HepG2 (cell line): Measurements from ENCODE around the gene TFCP2L1. TPM values are rescaled to one million over a fixed set of nuclear protein-coding genes. Genes with fewer than 3 reads are reported as not detected.
A peak's percentile ranks its signal among the peaks of the same experiment; 100 is the strongest.

Source experiments
- ATAC-seq: fragments of 200-7000 bp; cut with Tn5 transposase; 3 replicates; pipeline ENCODE4 v1.9.1; 2020; ENCODE audit warnings: mild to moderate bottlenecking, moderate library complexity
- Bru-seq: library from RNA; stranded (reverse); fragments of 400-500 nt; gene quantifications from one replicate; lab custom pipeline; 2021; lab: Mats Ljungman, UMichigan
- BruChase-seq, 2 experiments: library from RNA; stranded (reverse); fragments of 400-500 nt; gene quantifications; one replicate each; lab custom pipeline; 2021; lab: Mats Ljungman, UMichigan
- BruUV-seq: library from RNA; stranded (reverse); fragments of 400-500 nt; replicated peaks from 2 replicates; lab custom pipeline; 2021; lab: Mats Ljungman, UMichigan
- CTCF ChIA-PET: fragments of 300-600 bp; formaldehyde crosslinking; extraction: SDS; loops from one replicate; lab custom pipeline; 2021; ENCODE audit warnings: low total read pairs, inconsistent platforms, low intra/inter-chr PET ratio; lab: Yijun Ruan, JAX
- POLR2A ChIA-PET: fragments of 350-600 bp; sonication (Branson Sonifier 250); formaldehyde crosslinking; loops from one replicate; lab custom pipeline; 2020; ENCODE audit warnings: antibody characterized with exemption, inconsistent platforms; lab: Yijun Ruan, JAX
- DNase-seq: peaks from one replicate; pipeline ENCODE4 v3.0.0-alpha.2; 2015; ENCODE audit warnings: low spot score
- FAIRE-seq: peaks from 3 replicates; lab custom pipeline; 2011; peaks lifted over from hg19 to GRCh38; lab: Jason Lieb, UNC
- H2AFZ ChIP-seq: one replicate; pipeline ENCODE4 v1.6.1; 2011; ENCODE audit warnings: low read length, inconsistent platforms
- H3K27ac ChIP-seq: fragments of 300-600 bp; 3 replicates; pipeline ENCODE4 v1.8.0; 2011; ENCODE audit warnings: mixed run types, mild to moderate bottlenecking, mixed read lengths, low read length, inconsistent platforms; ENCODE audit not compliant: insufficient read depth; ENCODE audit errors: extremely low read length
- H3K27me3 ChIP-seq, 2 experiments: fragments of 200-600 bp in 1 of 2; 2 replicates in 1 of 2; 3 replicates in 1 of 2; pipeline versions ENCODE4 v1.6.0 to v1.8.0; 2011; ENCODE audit warnings: low read length in 2 of 2, mild to moderate bottlenecking in 2 of 2, moderate library complexity in 2 of 2, inconsistent platforms in 1 of 2; ENCODE audit not compliant: insufficient read depth in 2 of 2, control insufficient read depth in 1 of 2
- H3K36me3 ChIP-seq, 2 experiments: fragments of 200-600 bp in 1 of 2; replicated peaks in 1 of 2; 2 replicates in 1 of 2; 3 replicates in 1 of 2; pipeline versions ENCODE4 v1.5.1 to v1.8.0; 2011; ENCODE audit warnings: low read length in 2 of 2, inconsistent platforms in 1 of 2; ENCODE audit not compliant: insufficient read depth in 2 of 2, control insufficient read depth in 1 of 2
- H3K4me1 ChIP-seq: 2 replicates; pipeline ENCODE4 v1.5.1; 2012; ENCODE audit warnings: low read length, inconsistent platforms; ENCODE audit not compliant: insufficient read depth
- H3K4me2 ChIP-seq: 2 replicates; pipeline ENCODE4 v1.6.0; 2011; ENCODE audit warnings: low read depth, low read length, inconsistent platforms
- H3K4me3 ChIP-seq, 3 experiments: fragments of 200-600 bp in 1 of 3; sonication (generic), shearing (Covaris generic) in 1 of 3; replicated peaks in 1 of 3; 2 replicates each; pipeline ENCODE4 v1.5.1; 2011 to 2016; ENCODE audit warnings: low read length in 3 of 3, inconsistent platforms in 2 of 3, low read depth in 2 of 3, mild to moderate bottlenecking in 2 of 3, control low read depth in 1 of 3, mixed read lengths in 1 of 3; ENCODE audit not compliant: insufficient read depth in 1 of 3
- H3K79me2 ChIP-seq: one replicate; pipeline ENCODE4 v1.6.1; 2011; ENCODE audit warnings: low read length, inconsistent platforms; ENCODE audit not compliant: insufficient read depth
- H3K9ac ChIP-seq: 2 replicates; pipeline ENCODE4 v1.6.0; 2011; ENCODE audit warnings: mild to moderate bottlenecking, low read depth, low read length, inconsistent platforms; ENCODE audit not compliant: insufficient read depth
- H3K9me3 ChIP-seq: 2 replicates; pipeline ENCODE4 v1.5.1; 2012; ENCODE audit warnings: mild to moderate bottlenecking, low read length
- H4K20me1 ChIP-seq: 2 replicates; pipeline ENCODE4 v1.6.0; 2011; ENCODE audit warnings: inconsistent platforms, mild to moderate bottlenecking, low read length, moderate library complexity; ENCODE audit not compliant: insufficient read depth
- ARNT2 ChIP-seq: sonication (generic); formaldehyde crosslinking; IDR thresholded peaks from 2 replicates; pipeline ENCODE4 v1.8.0; 2022; ENCODE audit warnings: mild to moderate bottlenecking, low read depth, missing genetic modification reagents, moderate library complexity
- BCL6 ChIP-seq: IDR thresholded peaks from 2 replicates; pipeline ENCODE4 v1.6.1; 2016; ENCODE audit warnings: missing genetic modification reagents, missing compliant biosample characterization
- CBX2 ChIP-seq, 2 experiments: fragments of 200-600 bp in 1 of 2; sonication (generic); formaldehyde crosslinking in 1 of 2; IDR thresholded peaks; 2 replicates each; pipeline versions ENCODE4 v1.7.0 to v1.8.1; 2018 to 2022; ENCODE audit warnings: low read depth in 2 of 2, low read length in 1 of 2, mild to moderate bottlenecking in 1 of 2, missing genetic modification reagents in 1 of 2
- ELF3 ChIP-seq: IDR thresholded peaks from 2 replicates; pipeline ENCODE4 v1.6.1; 2016; ENCODE audit warnings: missing genetic modification reagents, missing compliant biosample characterization
- EZH2 ChIP-seq: conservative IDR thresholded peaks from 2 replicates; pipeline ENCODE4 v1.6.1; 2012; ENCODE audit warnings: mild to moderate bottlenecking, low read depth, low read length, moderate library complexity
- KDM1A ChIP-seq: IDR thresholded peaks from 2 replicates; pipeline ENCODE4 v1.6.1; 2016; ENCODE audit warnings: missing compliant biosample characterization
- MTF1 ChIP-seq: sonication (generic); formaldehyde crosslinking; IDR thresholded peaks from 2 replicates; pipeline ENCODE4 v1.5.0; 2020; ENCODE audit warnings: missing genetic modification reagents
- NBN ChIP-seq: fragments of 450-650 bp; conservative IDR thresholded peaks from 2 replicates; pipeline ENCODE4 v1.6.1; 2017
- NFE2 ChIP-seq: sonication (generic); formaldehyde crosslinking; IDR thresholded peaks from 2 replicates; pipeline ENCODE4 v1.4.0; 2020; ENCODE audit warnings: missing genetic modification reagents
- POLR2G ChIP-seq: fragments of 200-400 bp; formaldehyde crosslinking; IDR thresholded peaks from 2 replicates; pipeline ENCODE4 v1.6.1; 2018; ENCODE audit warnings: mild to moderate bottlenecking, low read depth, low read length, moderate library complexity
- SALL2 ChIP-seq: sonication (generic); formaldehyde crosslinking; IDR thresholded peaks from 2 replicates; pipeline ENCODE4 v1.8.1; 2023; ENCODE audit warnings: mild to moderate bottlenecking, missing genetic modification reagents, inconsistent platforms
- TAF15 ChIP-seq: fragments of 200-400 bp; formaldehyde crosslinking; IDR thresholded peaks from one replicate; pipeline ENCODE4 v1.6.1; 2018; ENCODE audit warnings: mild to moderate bottlenecking, low read depth, low read length; ENCODE audit not compliant: poor library complexity, severe bottlenecking
- TBL1XR1 ChIP-seq: fragments of 150-350 bp; IDR thresholded peaks from 2 replicates; pipeline ENCODE4 v1.6.1; 2014; ENCODE audit warnings: borderline replicate concordance, low read length; ENCODE audit not compliant: partially characterized antibody
- ZNF430 ChIP-seq: sonication (generic); formaldehyde crosslinking; IDR thresholded peaks from 2 replicates; pipeline ENCODE4 v1.9.0; 2021; ENCODE audit warnings: mild to moderate bottlenecking, missing genetic modification reagents
- ZNF557 ChIP-seq: sonication (generic); formaldehyde crosslinking; IDR thresholded peaks from 2 replicates; pipeline ENCODE4 v1.4.0; 2020; ENCODE audit warnings: missing genetic modification reagents
- ZNF660 ChIP-seq: sonication (generic); formaldehyde crosslinking; IDR thresholded peaks from 2 replicates; pipeline ENCODE4 v1.5.1; 2020; ENCODE audit warnings: mild to moderate bottlenecking, low read depth, missing genetic modification reagents, borderline replicate concordance
- ZNF777 ChIP-seq: sonication (generic); formaldehyde crosslinking; IDR thresholded peaks from 2 replicates; pipeline ENCODE4 v1.4.0; 2020; ENCODE audit warnings: missing genetic modification reagents
- WGBS: methylation state at CpG from one replicate; pipeline ENCODE4 v1.1.6; 2017; ENCODE audit warnings: low lambda C conversion rate; 5-methylcytosine and 5-hydroxymethylcytosine counted together
- in situ Hi-C: cut with HindIII; loops from 2 replicates; pipeline ENCODE4 v1.10.0; 2017; ENCODE audit warnings: low pct_unique_long_range_greater_than_20kb; ENCODE audit not compliant: extremely low pct_ligation_motif_present
- intact Hi-C: fragments of 100-400 bp; cut with micrococcal nuclease; formaldehyde crosslinking; loops from one replicate; pipeline ENCODE4 v1.10.0; 2022; ENCODE audit not compliant: unreplicated experiment
- long read RNA-seq, 2 experiments: library from RNA in 1 of 2; library from polyadenylated mRNA in 1 of 2; stranded (forward) in 1 of 2; unstranded in 1 of 2; transcript quantifications; one replicate each; pipeline ENCODE4 v2.0.0, GENCODE V29; 2019 to 2022
- polyA minus RNA-seq, 3 experiments: library from RNA; depleted of rRNA, polyadenylated mRNA; stranded (reverse); fragments of >200 nt; gene quantifications; 2 replicates each; pipeline ENCODE4 v1.2.3, GENCODE V29; 2011; ENCODE audit warnings: low replicate concordance in 1 of 3
- polyA plus RNA-seq, 8 experiments: library from polyadenylated mRNA; depleted of rRNA in 3 of 8; stranded (reverse) in 7 of 8; unstranded in 1 of 8; fragments of >200 nt; fragmentation: Illumina TruSeq in 4 of 8; extraction: Trizol in 4 of 8; gene quantifications; 2 replicates each; pipeline versions ENCODE4 v1.2.1 to v1.2.3, GENCODE V29; 2011 to 2016; ENCODE audit warnings: low read depth in 4 of 8, missing spikeins in 1 of 8, mixed read lengths in 1 of 8; ENCODE audit not compliant: insufficient read depth in 1 of 8
- total RNA-seq, 5 experiments: library from RNA; depleted of rRNA; stranded (reverse); fragments of >200 nt; fragmentation: Illumina TruSeq; extraction: Trizol; gene quantifications; 2 replicates each; pipeline ENCODE4 v1.2.3, GENCODE V29; 2016; ENCODE audit warnings: low read depth in 1 of 5
- TF ChIP-seq, protein P1 (sequence below): sonication (generic); formaldehyde crosslinking; IDR thresholded peaks from 2 replicates; pipeline ENCODE4 v1.5.0; 2020; ENCODE audit warnings: mild to moderate bottlenecking, missing genetic modification reagents

TFCP2L1 gene
- not detected in 2 replicates for total RNA-seq (2016; rRNA removed; fragmentation: Illumina TruSeq; extraction: Trizol)
- total RNA-seq (2016; cell fraction: cytosol; rRNA removed; fragmentation: Illumina TruSeq; extraction: Trizol; ENCODE audit: low read depth): not detected in 2 replicates
- not detected in 2 replicates for total RNA-seq (2016; cell fraction: insoluble cytoplasmic fraction; rRNA removed; fragmentation: Illumina TruSeq; extraction: Trizol)
- total RNA-seq (2016; cell fraction: membrane; rRNA removed; fragmentation: Illumina TruSeq; extraction: Trizol): not detected in 2 replicates
- not detected in 2 replicates for total RNA-seq (2016; cell fraction: nucleus; rRNA removed; fragmentation: Illumina TruSeq; extraction: Trizol)
- polyA plus RNA-seq (2011; rRNA removed): under 0.01 and 0.01 TPM in 2 replicates
- polyA plus RNA-seq (2011; cell fraction: cytosol; rRNA removed): under 0.01 TPM in 2 replicates
- polyA plus RNA-seq (2011; cell fraction: nucleus; rRNA removed): 0.02 TPM in 2 replicates
- not detected in 2 replicates for polyA plus RNA-seq (2012)
- not detected in 2 replicates for polyA plus RNA-seq (2016; cell fraction: cytosol; fragmentation: Illumina TruSeq; extraction: Trizol; ENCODE audit: low read depth)
- not detected in 2 replicates for polyA plus RNA-seq (2016; cell fraction: insoluble cytoplasmic fraction; fragmentation: Illumina TruSeq; extraction: Trizol; ENCODE audit: low read depth)
- not detected in 2 replicates for polyA plus RNA-seq (2016; cell fraction: membrane; fragmentation: Illumina TruSeq; extraction: Trizol; ENCODE audit: low read depth)
- not detected in 2 replicates for polyA plus RNA-seq (2016; cell fraction: nucleus; fragmentation: Illumina TruSeq; extraction: Trizol; ENCODE audit: insufficient read depth, low read depth)
- 0.49 TPM in 1 of 2 replicates, not detected in the other for polyA minus RNA-seq (2011; rRNA and poly(A)+ RNA removed; ENCODE audit: low replicate concordance)
- not detected in 2 replicates for polyA minus RNA-seq (2011; cell fraction: cytosol; rRNA and poly(A)+ RNA removed)
- not detected in 2 replicates for polyA minus RNA-seq (2011; cell fraction: nucleus; rRNA and poly(A)+ RNA removed)
- Bru-seq, nascent RNA: percentile 3 among the genes with signal in this experiment
- BruChase-seq, experiment 1, labeled RNA remaining after a 6-hour chase: percentile 9 among the genes with signal in this experiment
- percentile 5 among the genes with signal in this experiment for BruChase-seq, experiment 2, labeled RNA remaining after a 2-hour chase
- long read RNA-seq, experiment 1: 0 reads
- long read RNA-seq, experiment 2: 0 reads

GRCh38 chr2:121284463-121285449, at the start of gene TFCP2L1:
TSS of gene TFCP2L1 (minus strand) at chr2:121285202. CDS start at chr2:121285109, 93 bp downstream.
- in situ Hi-C loops: no loop called here
- peak; percentile 39 for ATAC-seq
- intact Hi-C loops: no loop called here
- H3K4me1 ChIP-seq: peaks cover 34% of the 10 kb centered on the region
- H3K79me2 ChIP-seq: no peaks in the 10 kb centered on the region
- H3K4me2 ChIP-seq: peak within 1 kb of the TSS; percentile 50
- no peaks in the 10 kb centered on the region for H3K9me3 ChIP-seq
- DNase-seq: no peak
- no TSS peak for BruUV-seq
- H3K4me3 ChIP-seq: peak within 1 kb of the TSS in 1 of 3 experiments; percentile 55; a peak in 1 of 6 replicates
- FAIRE-seq: no peak
- ChIA-PET POLR2A (no interaction called here), CTCF (interaction anchor here (1.0 kb wide), 1 partner anchor 10 kb away, joined by 3 read pairs; no protein-coding TSS in a partner anchor)
- H3K36me3 ChIP-seq: no peaks in the 10 kb centered on the region
- no peak within 1 kb of the TSS for H2AFZ ChIP-seq
- no peak within 1 kb of the TSS for H3K27ac ChIP-seq
- peaks cover 22 to 91% of the 10 kb centered on the region in 2 experiments for H3K27me3 ChIP-seq
- H3K9ac ChIP-seq: no peak within 1 kb of the TSS
- H4K20me1 ChIP-seq: no peaks in the 10 kb centered on the region
- WGBS: 14% methylated on average over 76 of the region's 119 CpGs
- TF ChIP-seq SALL2 (CRISPR knock-in tag): no peak
- peak; percentile 50; the same call in 1 of the 2 replicates for TF ChIP-seq BCL6
- no peak for TF ChIP-seq ELF3 (CRISPR knock-in tag)
- 0 out of 2 replicates have a peak, but pooled peaks have one; percentile 36 for TF ChIP-seq ARNT2 (CRISPR knock-in tag)
- TF ChIP-seq NFE2: no peak
- TF ChIP-seq MTF1 (CRISPR knock-in tag): no peak
- TF ChIP-seq CBX2 (IDR thresholded peaks at IDR 0.05; ENCODE audit: low read depth, low read length): no peak
- TF ChIP-seq CBX2 (CRISPR knock-in tag; IDR thresholded peaks at IDR 0.05; ENCODE audit: low read depth): no peak
- TF ChIP-seq EZH2: peak; percentile 87; the same call in 1 of the 2 replicates
- no peak for TF ChIP-seq NBN
- TF ChIP-seq TBL1XR1: no peak
- no peak for TF ChIP-seq ZNF557 (CRISPR knock-in tag)
- TF ChIP-seq POLR2G: no peak
- TF ChIP-seq, protein P1, sequence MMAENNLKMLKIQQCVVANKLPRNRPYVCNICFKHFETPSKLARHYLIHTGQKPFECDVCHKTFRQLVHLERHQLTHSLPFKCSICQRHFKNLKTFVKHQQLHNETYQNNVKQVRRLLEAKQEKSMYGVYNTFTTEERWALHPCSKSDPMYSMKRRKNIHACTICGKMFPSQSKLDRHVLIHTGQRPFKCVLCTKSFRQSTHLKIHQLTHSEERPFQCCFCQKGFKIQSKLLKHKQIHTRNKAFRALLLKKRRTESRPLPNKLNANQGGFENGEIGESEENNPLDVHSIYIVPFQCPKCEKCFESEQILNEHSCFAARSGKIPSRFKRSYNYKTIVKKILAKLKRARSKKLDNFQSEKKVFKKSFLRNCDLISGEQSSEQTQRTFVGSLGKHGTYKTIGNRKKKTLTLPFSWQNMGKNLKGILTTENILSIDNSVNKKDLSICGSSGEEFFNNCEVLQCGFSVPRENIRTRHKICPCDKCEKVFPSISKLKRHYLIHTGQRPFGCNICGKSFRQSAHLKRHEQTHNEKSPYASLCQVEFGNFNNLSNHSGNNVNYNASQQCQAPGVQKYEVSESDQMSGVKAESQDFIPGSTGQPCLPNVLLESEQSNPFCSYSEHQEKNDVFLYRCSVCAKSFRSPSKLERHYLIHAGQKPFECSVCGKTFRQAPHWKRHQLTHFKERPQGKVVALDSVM (CRISPR knock-in tag): no peak
- TF ChIP-seq KDM1A: no peak
- TF ChIP-seq ZNF430 (CRISPR knock-in tag): no peak
- TF ChIP-seq TAF15: no peak
- peak; percentile 62; the same call in 1 of the 2 replicates for TF ChIP-seq ZNF777 (CRISPR knock-in tag)
- TF ChIP-seq ZNF660: no peak
